ENCODE results near the gene ZNF514.
"Not testable (repeated sequence)": the region's sequence is repeated elsewhere in the genome, so short reads cannot be mapped to it uniquely, and the experiment has no call there.

The ZNF514 gene

DNA sequence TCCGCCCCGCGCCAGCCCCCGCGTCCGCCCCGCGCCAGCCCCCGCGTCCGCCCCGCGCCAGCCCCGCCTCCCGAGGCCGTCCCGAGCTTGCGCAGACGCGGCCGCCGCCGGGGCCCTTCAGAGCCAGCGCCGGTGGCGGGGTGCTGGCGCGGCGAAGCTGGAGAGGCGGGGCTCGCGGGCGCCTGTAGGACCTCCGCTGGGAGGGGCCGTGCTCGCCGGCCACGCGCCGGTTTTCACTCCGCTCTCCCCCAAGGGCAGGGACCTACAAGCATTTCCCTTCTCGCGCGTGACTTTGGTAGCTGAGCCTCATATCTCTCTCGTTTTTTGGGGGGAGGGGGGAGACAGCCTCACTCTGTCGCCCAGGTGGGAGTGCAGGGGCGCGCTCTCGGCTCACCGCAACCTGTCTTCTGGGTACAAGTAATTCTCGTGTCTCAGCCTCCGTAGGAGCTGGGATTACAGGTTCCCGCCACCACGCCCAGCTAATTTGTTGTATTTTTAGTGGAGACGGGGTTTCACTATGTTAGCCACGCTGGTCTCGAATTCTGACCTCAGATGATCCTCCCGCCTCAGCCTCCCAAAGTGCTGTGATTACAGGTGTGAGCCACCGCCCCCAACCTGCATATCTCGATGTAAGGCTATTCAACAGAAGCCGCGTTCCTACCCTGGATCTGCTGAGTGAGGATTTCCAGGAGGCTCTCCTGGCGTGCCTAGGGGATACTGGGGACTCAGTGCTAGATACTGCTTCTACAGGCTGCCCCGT, at the start of gene ZNF514:
ZNF514 (minus strand) TSS at position 159 of the 760 bp plus-strand sequence. CDS start 6,595 bp downstream, outside the sequence.
- peaks cover 10 to 14% of the 10 kb centered on the region in 2 donors for H3K4me1 ChIP-seq (ENCODE audit: control insufficient read depth in 2 of 2, insufficient read depth in 2 of 2, low read length in 2 of 2)
- peak within 1 kb of the TSS; percentile 77 to 80 for H3K9ac ChIP-seq (ENCODE audit: low read depth in 1 of 2, low read length in 2 of 2)
- peaks cover 8 to 19% of the 10 kb centered on the region in 2 donors for H3K36me3 ChIP-seq (ENCODE audit: control insufficient read depth in 2 of 2, insufficient read depth in 2 of 2, low read length in 2 of 2)
- no peaks in the 10 kb centered on the region for H3K9me3 ChIP-seq (ENCODE audit: control insufficient read depth in 2 of 2, low read length in 2 of 2)
- peak within 1 kb of the TSS; percentile 74 to 82 for H3K4me3 ChIP-seq (ENCODE audit: low read length in 2 of 2)
- no peaks in the 10 kb centered on the region for H3K27me3 ChIP-seq (ENCODE audit: control insufficient read depth in 2 of 2, insufficient read depth in 2 of 2, low read length in 2 of 2)
- peak within 1 kb of the TSS; percentile 48 to 72 for H3K27ac ChIP-seq (ENCODE audit: low read depth in 2 of 2, low read length in 2 of 2)

GRCh38 chr2:95208106-95208505, 48.5 kb upstream of the ZNF514 start:
- no peak overlapping the region for H3K27ac ChIP-seq (ENCODE audit: low read depth in 2 of 2, low read length in 2 of 2)
- peaks cover 6 to 14% of the 10 kb centered on the region in 2 donors for H3K9me3 ChIP-seq (ENCODE audit: control insufficient read depth in 2 of 2, low read length in 2 of 2)
- peak overlapping the region; percentile 79 to 83 for H3K4me3 ChIP-seq (ENCODE audit: low read length in 2 of 2)
- H3K36me3 ChIP-seq (ENCODE audit: control insufficient read depth in 2 of 2, insufficient read depth in 2 of 2, low read length in 2 of 2) = peaks cover 7 to 18% of the 10 kb centered on the region in 2 donors
- H3K27me3 ChIP-seq (ENCODE audit: control insufficient read depth in 2 of 2, insufficient read depth in 2 of 2, low read length in 2 of 2) = no peaks in the 10 kb centered on the region
- H3K9ac ChIP-seq (ENCODE audit: low read depth in 1 of 2, low read length in 2 of 2) = peak overlapping the region in 1 of 2 donors; percentile 54
- H3K4me1 ChIP-seq (ENCODE audit: control insufficient read depth in 2 of 2, insufficient read depth in 2 of 2, low read length in 2 of 2) = peaks cover 5% of the 10 kb centered on the region in 2 donors

DNA sequence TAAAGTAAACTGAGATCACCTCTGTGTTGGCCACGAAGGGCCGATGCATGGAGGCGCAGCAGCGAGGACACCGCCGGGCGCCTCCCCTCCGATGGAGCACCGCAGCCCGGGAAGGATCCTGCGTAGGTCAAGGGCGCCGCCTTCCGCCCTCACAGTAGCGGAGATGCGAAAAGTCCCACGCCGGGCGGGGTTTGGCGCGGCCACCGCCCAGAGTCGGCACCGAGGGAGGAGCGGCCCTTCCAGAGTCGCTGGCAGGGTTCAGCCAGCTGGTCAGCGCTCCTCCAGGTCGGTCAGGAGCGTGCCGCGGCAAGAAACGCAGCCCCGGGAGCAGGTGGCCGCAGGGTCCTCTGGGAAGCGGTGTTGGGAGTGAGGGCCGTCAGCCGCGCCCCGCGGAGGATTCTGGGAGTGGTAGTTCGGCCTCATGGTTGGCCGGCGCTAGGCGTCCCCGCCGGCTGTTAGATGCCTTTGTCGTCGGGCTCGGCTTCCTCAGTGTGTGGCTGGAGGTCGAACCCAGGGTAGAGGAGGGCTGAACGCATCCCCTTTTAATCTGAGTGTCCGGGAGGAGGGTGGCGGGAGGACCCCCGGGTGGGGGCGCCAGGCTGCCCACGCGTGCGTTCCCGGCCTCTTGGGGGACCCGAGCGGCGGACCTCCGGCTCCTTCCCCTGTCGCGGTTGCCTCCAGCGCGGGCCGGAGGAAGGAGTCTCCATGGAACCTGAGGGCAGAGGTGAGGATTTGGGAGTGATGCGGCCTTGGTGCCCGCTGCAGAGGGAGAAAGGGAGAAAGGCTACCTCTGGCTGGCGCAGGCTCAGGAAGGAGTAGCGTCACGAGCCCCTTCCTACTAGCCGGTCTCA, 47.7 kb upstream of the ZNF514 start, which contains the start of gene ZNF892:
ZNF892 (plus strand) TSS at position 411 of the 851 bp plus-strand sequence; CDS start at position 706, 295 bp downstream.
- Histone ChIP-seq H3K4me3 (ENCODE audit: low read length in 2 of 2) (peak within 1 kb of the TSS; percentile 79 to 83), H3K36me3 (ENCODE audit: control insufficient read depth in 2 of 2, insufficient read depth in 2 of 2, low read length in 2 of 2) (peaks cover 0 to 11% of the 10 kb centered on the region in 2 donors), H3K4me1 (ENCODE audit: control insufficient read depth in 2 of 2, insufficient read depth in 2 of 2, low read length in 2 of 2) (peaks cover 5% of the 10 kb centered on the region in 2 donors), H3K27ac (ENCODE audit: low read depth in 2 of 2, low read length in 2 of 2) (peak within 1 kb of the TSS; percentile 78 to 81), H3K27me3 (ENCODE audit: control insufficient read depth in 2 of 2, insufficient read depth in 2 of 2, low read length in 2 of 2) (no peaks in the 10 kb centered on the region), H3K9me3 (ENCODE audit: control insufficient read depth in 2 of 2, low read length in 2 of 2) (peaks cover under 1 to 8% of the 10 kb centered on the region in 2 donors), H3K9ac (ENCODE audit: low read depth in 1 of 2, low read length in 2 of 2) (peak within 1 kb of the TSS; percentile 54 to 69)

DNA sequence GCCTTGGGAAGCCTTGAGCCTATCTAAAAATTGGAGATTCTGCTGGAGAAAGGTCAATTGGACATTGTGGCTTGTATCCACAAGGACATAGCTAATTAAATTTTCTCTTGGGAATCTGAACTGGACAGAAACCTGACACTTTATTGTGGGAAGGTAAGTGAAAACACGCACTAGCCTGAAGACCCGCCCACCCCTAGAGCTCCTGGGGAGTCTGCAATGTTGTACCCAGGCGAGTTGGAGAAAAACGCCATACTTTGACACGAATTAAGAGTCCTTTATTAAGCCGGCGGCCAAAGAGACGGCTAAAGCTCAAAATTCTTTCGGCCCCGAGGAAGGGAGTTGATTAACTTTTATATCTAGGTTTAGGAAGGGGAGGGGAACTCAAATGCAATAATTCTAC, 46.4 kb upstream of the ZNF514 start:
- no peaks in the 10 kb centered on the region for H3K27me3 ChIP-seq (ENCODE audit: control insufficient read depth in 2 of 2, insufficient read depth in 2 of 2, low read length in 2 of 2)
- no peaks in the 10 kb centered on the region for H3K9me3 ChIP-seq (ENCODE audit: control insufficient read depth in 2 of 2, low read length in 2 of 2)
- H3K9ac ChIP-seq (ENCODE audit: low read depth in 1 of 2, low read length in 2 of 2) = no peak overlapping the region
- H3K4me3 ChIP-seq (ENCODE audit: low read length in 2 of 2) = no peak overlapping the region
- H3K36me3 ChIP-seq (ENCODE audit: control insufficient read depth in 2 of 2, insufficient read depth in 2 of 2, low read length in 2 of 2) = no peaks in the 10 kb centered on the region
- no peak overlapping the region for H3K27ac ChIP-seq (ENCODE audit: low read depth in 2 of 2, low read length in 2 of 2)
- H3K4me1 ChIP-seq (ENCODE audit: control insufficient read depth in 2 of 2, insufficient read depth in 2 of 2, low read length in 2 of 2) = peaks cover 5% of the 10 kb centered on the region in 2 donors

DNA sequence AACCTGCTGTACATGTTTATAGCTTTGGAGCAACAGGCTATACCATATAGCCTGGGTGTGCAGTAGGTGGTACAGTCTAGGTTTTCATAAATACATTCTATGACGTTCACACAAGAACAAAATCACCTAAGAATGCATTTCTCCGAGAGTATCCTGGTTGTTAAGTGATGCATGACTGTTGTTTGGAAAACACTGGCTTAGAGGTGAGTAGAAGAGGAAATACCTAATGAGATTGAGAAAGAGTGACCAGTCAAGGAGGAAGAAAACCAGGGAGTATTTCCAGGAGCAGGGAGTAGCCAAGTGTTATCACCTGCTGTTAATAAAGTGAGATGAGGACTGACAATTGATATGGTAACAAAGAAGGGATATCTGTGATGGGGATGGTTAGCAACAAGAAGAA, 44.7 kb upstream of the ZNF514 start:
- Histone ChIP-seq H3K9me3 (ENCODE audit: control insufficient read depth in 2 of 2, low read length in 2 of 2) (no peaks in the 10 kb centered on the region), H3K4me3 (ENCODE audit: low read length in 2 of 2) (no peak overlapping the region), H3K9ac (ENCODE audit: low read depth in 1 of 2, low read length in 2 of 2) (no peak overlapping the region), H3K4me1 (ENCODE audit: control insufficient read depth in 2 of 2, insufficient read depth in 2 of 2, low read length in 2 of 2) (peaks cover 5% of the 10 kb centered on the region in 2 donors), H3K27ac (ENCODE audit: low read depth in 2 of 2, low read length in 2 of 2) (no peak overlapping the region), H3K27me3 (ENCODE audit: control insufficient read depth in 2 of 2, insufficient read depth in 2 of 2, low read length in 2 of 2) (no peaks in the 10 kb centered on the region), H3K36me3 (ENCODE audit: control insufficient read depth in 2 of 2, insufficient read depth in 2 of 2, low read length in 2 of 2) (no peaks in the 10 kb centered on the region)

DNA sequence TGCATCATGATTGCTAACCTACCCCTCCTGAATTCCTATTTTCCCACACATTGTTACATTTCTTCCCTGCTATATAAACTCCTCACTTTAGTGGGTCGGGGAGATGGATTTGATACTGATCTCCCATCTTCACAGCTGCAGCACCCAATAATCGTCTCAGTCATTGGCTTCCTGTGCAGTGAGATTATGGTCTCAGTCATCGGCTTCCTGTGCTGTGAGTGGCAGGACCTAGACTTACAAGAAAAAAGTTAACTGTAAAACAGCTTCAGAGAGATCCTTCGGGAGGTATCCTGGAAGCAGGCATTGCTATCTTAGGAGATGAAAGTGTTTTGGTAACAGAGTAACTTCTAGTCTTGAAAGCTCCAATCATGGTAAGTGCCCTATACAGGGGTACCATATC, 44.3 kb upstream of the ZNF514 start:
- Histone ChIP-seq H3K36me3 (ENCODE audit: control insufficient read depth in 2 of 2, insufficient read depth in 2 of 2, low read length in 2 of 2) (no peaks in the 10 kb centered on the region), H3K9me3 (ENCODE audit: control insufficient read depth in 2 of 2, low read length in 2 of 2) (no peaks in the 10 kb centered on the region), H3K27me3 (ENCODE audit: control insufficient read depth in 2 of 2, insufficient read depth in 2 of 2, low read length in 2 of 2) (no peaks in the 10 kb centered on the region), H3K9ac (ENCODE audit: low read depth in 1 of 2, low read length in 2 of 2) (no peak overlapping the region), H3K4me3 (ENCODE audit: low read length in 2 of 2) (no peak overlapping the region), H3K4me1 (ENCODE audit: control insufficient read depth in 2 of 2, insufficient read depth in 2 of 2, low read length in 2 of 2) (peaks cover 5% of the 10 kb centered on the region in 2 donors), H3K27ac (ENCODE audit: low read depth in 2 of 2, low read length in 2 of 2) (no peak overlapping the region)

DNA sequence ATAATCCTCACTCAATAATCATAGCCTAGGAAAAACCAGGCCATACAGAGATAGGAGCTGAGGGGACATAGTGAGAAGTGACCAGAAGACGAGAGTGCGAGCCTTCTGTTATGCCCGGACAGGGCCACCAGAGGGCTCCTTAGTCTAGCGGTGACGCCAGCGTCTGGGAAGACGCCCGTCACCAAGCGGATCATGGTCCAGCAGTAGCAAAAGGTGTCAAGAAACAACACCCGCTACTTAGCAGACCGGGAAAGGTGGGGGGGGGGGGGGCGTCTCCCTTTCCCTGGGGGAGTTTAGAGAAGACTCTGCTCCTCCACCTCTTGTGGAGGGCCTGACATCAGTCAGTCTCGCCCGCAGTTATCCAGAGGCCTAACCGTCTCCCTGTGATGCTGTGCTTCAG, 33.3 kb upstream of the ZNF514 start:
- H3K4me3 ChIP-seq (ENCODE audit: low read length in 2 of 2); H3K9me3 ChIP-seq (ENCODE audit: control insufficient read depth in 2 of 2, low read length in 2 of 2); H3K9ac ChIP-seq (ENCODE audit: low read depth in 1 of 2, low read length in 2 of 2): not testable (repeated sequence)

GRCh38 chr2:95185973-95186372, 26.3 kb upstream of the ZNF514 start:
- Histone ChIP-seq H3K9me3 (ENCODE audit: control insufficient read depth in 2 of 2, low read length in 2 of 2) (peaks cover 0 to 1% of the 10 kb centered on the region in 2 donors), H3K4me1 (ENCODE audit: control insufficient read depth in 2 of 2, insufficient read depth in 2 of 2, low read length in 2 of 2) (no peaks in the 10 kb centered on the region), H3K27ac (ENCODE audit: low read depth in 2 of 2, low read length in 2 of 2) (no peak overlapping the region), H3K27me3 (ENCODE audit: control insufficient read depth in 2 of 2, insufficient read depth in 2 of 2, low read length in 2 of 2) (no peaks in the 10 kb centered on the region), H3K9ac (ENCODE audit: low read depth in 1 of 2, low read length in 2 of 2) (no peak overlapping the region), H3K36me3 (ENCODE audit: control insufficient read depth in 2 of 2, insufficient read depth in 2 of 2, low read length in 2 of 2) (peaks cover 13 to 21% of the 10 kb centered on the region in 2 donors), H3K4me3 (ENCODE audit: low read length in 2 of 2) (no peak overlapping the region)

More for the DNA sequence above, 33.3 kb upstream of the ZNF514 start:
- H3K27me3 ChIP-seq (ENCODE audit: control insufficient read depth in 2 of 2, insufficient read depth in 2 of 2, low read length in 2 of 2); H3K36me3 ChIP-seq (ENCODE audit: control insufficient read depth in 2 of 2, insufficient read depth in 2 of 2, low read length in 2 of 2); H3K27ac ChIP-seq (ENCODE audit: low read depth in 2 of 2, low read length in 2 of 2); H3K4me1 ChIP-seq (ENCODE audit: control insufficient read depth in 2 of 2, insufficient read depth in 2 of 2, low read length in 2 of 2): not testable (repeated sequence)

DNA sequence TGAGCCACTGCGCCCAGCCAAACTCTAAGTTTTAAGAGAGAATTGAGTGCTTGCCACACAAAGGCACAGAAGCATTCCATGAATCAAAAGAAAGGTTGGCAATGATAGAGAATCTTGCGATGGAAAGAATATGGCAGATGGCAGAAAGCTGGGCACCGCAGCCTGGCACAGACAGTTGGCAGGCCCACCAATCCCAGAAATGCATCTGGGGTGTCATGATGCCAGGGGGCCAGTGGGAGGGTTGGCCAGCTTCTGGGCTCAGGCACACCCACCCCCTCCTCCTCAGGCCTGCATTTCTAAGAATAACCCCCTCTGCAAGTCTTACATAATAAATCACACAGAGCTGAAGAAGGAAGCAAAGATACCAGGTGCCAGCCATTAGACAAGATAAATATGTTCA, 25.5 kb upstream of the ZNF514 start:
- peaks cover 0 to 6% of the 10 kb centered on the region in 2 donors for H3K9me3 ChIP-seq (ENCODE audit: control insufficient read depth in 2 of 2, low read length in 2 of 2)
- H3K9ac ChIP-seq (ENCODE audit: low read depth in 1 of 2, low read length in 2 of 2) = no peak overlapping the region
- H3K27ac ChIP-seq (ENCODE audit: low read depth in 2 of 2, low read length in 2 of 2) = no peak overlapping the region
- peaks cover 18 to 28% of the 10 kb centered on the region in 2 donors for H3K36me3 ChIP-seq (ENCODE audit: control insufficient read depth in 2 of 2, insufficient read depth in 2 of 2, low read length in 2 of 2)
- H3K4me1 ChIP-seq (ENCODE audit: control insufficient read depth in 2 of 2, insufficient read depth in 2 of 2, low read length in 2 of 2) = no peaks in the 10 kb centered on the region
- no peak overlapping the region for H3K4me3 ChIP-seq (ENCODE audit: low read length in 2 of 2)
- no peaks in the 10 kb centered on the region for H3K27me3 ChIP-seq (ENCODE audit: control insufficient read depth in 2 of 2, insufficient read depth in 2 of 2, low read length in 2 of 2)

- Histone ChIP-seq H3K4me1 (ENCODE audit: control insufficient read depth in 2 of 2, insufficient read depth in 2 of 2, low read length in 2 of 2) (no peaks in the 10 kb centered on the region), H3K36me3 (ENCODE audit: control insufficient read depth in 2 of 2, insufficient read depth in 2 of 2, low read length in 2 of 2) (peaks cover 34 to 37% of the 10 kb centered on the region in 2 donors), H3K27me3 (ENCODE audit: control insufficient read depth in 2 of 2, insufficient read depth in 2 of 2, low read length in 2 of 2) (no peaks in the 10 kb centered on the region), H3K27ac (ENCODE audit: low read depth in 2 of 2, low read length in 2 of 2) (no peak overlapping the region), H3K9ac (ENCODE audit: low read depth in 1 of 2, low read length in 2 of 2) (no peak overlapping the region), H3K4me3 (ENCODE audit: low read length in 2 of 2) (no peak overlapping the region), H3K9me3 (ENCODE audit: control insufficient read depth in 2 of 2, low read length in 2 of 2) (peaks cover 0 to 6% of the 10 kb centered on the region in 2 donors)
These were observed 22.1 kb upstream of the ZNF514 start for GRCh38 chr2:95181774-95182173.
